Right renal cortex interstitium (tissue), 3 donors: Measurements from ENCODE around the gene KCNIP4. TPM values are rescaled to one million over a fixed set of nuclear protein-coding genes. Genes with fewer than 3 reads are reported as not detected.
A peak's percentile ranks its signal among the peaks of the same experiment; 100 is the strongest.

Experiments used
- DNase-seq, 3 donors: peaks; one replicate each; pipeline ENCODE4 v3.0.0-alpha.2; 2013; ENCODE audit warnings: low read depth in 3 of 3, low spot score in 2 of 3
- polyA plus RNA-seq, 3 donors: library from polyadenylated mRNA; unstranded; fragments of 120-200 nt; gene quantifications; one replicate each; pipeline ENCODE4 v1.2.1, GENCODE V29; 2013; ENCODE audit not compliant: insufficient read length in 3 of 3

Gene KCNIP4
- polyA plus RNA-seq, 3 donors: 14.4 to 15.3 (median 14.5) TPM

DNA sequence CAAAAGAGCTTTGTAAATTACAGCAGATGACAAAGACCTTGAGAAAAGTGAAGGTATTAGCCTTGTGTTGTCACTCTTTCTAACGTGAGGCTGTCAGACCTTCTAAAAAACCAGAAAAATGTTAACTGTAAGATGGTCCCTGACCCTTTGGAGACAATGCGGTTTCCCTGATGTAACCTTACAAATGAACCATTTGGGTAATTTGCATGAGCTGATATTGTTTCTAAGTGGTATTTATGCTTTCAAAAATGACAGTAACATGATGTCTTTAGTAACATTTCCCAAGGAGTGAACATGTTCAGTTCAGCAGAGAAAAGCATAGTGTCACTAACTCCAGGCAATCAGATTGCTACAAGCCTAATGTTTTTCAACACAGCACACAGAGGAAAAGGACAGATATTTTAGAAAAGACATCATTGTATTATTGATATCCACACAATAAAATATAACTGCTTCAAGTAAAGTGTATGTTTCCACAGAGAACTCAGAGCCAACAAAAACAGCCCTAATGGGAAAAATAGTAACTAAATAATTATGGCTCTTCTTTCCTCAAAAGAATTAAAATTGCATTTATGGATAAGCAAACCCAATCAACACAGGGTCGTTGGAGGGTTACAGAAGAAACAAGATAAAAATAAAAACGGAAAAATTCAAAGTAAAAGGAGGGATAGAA is 434.4 kb downstream of the KCNIP4 start:
- no peak for DNase-seq

- peak in 2 of 3 donors; percentile 19 to 25 for DNase-seq
Observed at GRCh38 chr4:21512353-21512752, 436.2 kb downstream of the KCNIP4 start.

DNA sequence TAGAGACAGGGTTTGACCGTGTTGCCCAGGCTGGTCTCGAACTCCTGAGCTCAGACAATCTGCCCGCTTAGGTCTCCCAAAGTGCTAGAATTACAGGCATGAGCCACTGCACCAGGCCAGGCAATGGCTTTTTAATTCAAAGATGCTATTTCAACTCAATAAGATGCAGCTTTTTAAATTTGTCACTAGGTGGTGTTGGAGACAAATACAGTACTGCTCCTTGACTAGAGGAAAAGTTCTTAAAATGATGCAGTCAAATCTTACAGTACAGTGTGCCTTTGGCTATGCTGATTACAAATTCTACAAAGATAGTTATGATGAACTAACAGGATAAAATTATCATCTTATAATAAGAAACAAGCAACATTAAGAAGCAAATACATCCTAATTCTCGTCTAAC is 441.1 kb downstream of the KCNIP4 start:
- DNase-seq: no peak

GRCh38 chr4:21490682-21491081 is 457.9 kb downstream of the KCNIP4 start:
- no peak for DNase-seq

- DNase-seq: peak in 2 of 3 donors; percentile 10 to 26
Observed at GRCh38 chr4:21476757-21477156, 471.8 kb downstream of the KCNIP4 start.

GRCh38 chr4:21474195-21474594 is 474.4 kb downstream of the KCNIP4 start:
- no peak for DNase-seq

- DNase-seq: no peak
Observed at GRCh38 chr4:21470535-21470934, 478.0 kb downstream of the KCNIP4 start.

DNA sequence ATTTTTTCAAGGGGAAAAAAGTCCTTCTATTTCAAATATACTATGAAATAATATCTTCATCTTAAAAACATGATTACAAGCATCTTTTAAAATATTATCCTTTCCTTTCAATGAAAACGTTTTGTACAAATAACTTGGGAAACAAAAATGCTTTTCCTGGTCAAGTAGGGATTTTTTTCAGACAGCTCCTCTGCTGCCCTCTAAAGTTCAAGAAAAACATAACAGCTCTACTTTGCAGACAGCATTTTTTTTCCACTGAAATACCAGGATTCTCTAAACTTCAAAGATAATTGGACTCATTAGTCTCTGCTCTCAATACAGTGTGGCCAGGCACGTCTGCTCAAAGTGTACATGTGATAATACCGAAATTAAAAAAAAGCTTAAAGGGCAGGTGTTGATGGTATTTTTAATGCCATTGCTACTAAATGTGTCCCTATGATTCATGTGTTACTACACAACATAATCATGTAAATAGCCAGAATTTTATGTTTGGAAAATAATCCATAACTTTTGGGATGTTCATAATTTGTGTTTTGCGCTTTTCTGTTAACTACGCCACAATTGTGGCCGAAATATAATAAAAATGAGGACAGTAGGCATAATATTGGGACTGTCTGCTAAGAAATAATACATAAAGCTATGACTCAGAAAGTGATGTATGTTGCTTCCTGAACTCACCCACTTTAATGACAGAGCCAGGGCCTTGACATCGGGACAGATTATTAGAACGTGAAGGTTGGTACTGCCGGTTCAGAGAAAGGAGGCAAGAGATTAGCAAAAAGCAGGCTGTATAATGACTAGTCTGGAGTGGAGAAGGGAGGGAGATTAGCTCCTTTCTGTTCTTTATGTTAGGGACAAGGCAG is 478.9 kb downstream of the KCNIP4 start:
- DNase-seq: peak in 2 of 3 donors; percentile 7 to 8

- DNase-seq: no peak
Observed at GRCh38 chr4:21467551-21467950, 481.0 kb downstream of the KCNIP4 start.

GRCh38 chr4:21457086-21457840 is 491.3 kb downstream of the KCNIP4 start:
- no peak for DNase-seq

GRCh38 chr4:21454831-21455230 is 493.7 kb downstream of the KCNIP4 start:
- DNase-seq: no peak

GRCh38 chr4:21454201-21454600 is 494.4 kb downstream of the KCNIP4 start:
- no peak for DNase-seq

GRCh38 chr4:21452931-21453330 is 495.6 kb downstream of the KCNIP4 start:
- DNase-seq: no peak

DNA sequence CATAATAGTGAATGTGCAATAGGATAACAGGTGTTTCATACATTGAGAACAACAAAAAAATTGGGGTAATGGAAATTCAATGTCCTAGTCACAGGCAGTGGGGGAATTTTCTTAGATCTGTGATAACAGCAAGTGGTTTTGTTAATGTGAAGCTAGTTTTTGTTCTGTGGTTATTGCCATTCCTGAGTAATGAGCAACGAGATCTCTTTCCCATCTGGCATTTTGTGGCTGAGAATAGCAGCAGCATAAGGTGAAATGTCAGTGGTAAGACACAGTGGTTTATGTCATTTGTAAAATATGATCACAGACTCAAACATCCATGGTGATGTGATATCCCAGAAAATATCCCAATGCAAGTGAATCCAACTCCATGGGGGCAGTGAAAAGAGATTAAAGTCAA is 497.5 kb downstream of the KCNIP4 start:
- DNase-seq: no peak

DNA sequence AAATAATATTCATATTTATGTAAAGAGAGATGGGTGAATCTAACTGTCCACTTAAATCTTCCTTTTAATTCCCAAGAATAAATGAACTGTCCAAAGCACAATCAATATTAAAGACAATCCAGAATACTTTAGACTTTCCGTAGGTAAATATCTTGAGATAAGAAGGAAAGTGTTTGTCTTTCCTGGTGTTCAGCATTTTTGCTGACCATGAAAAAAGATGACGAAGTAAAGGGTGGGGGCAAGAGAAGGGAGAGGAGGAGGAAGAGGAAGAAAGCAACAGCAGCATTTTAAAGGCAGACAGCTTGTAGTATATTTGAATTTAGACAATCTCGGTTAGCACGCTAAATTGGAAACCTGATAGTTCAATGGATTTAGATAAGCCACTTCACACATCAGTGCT is 498.2 kb downstream of the KCNIP4 start:
- no peak for DNase-seq

DNA sequence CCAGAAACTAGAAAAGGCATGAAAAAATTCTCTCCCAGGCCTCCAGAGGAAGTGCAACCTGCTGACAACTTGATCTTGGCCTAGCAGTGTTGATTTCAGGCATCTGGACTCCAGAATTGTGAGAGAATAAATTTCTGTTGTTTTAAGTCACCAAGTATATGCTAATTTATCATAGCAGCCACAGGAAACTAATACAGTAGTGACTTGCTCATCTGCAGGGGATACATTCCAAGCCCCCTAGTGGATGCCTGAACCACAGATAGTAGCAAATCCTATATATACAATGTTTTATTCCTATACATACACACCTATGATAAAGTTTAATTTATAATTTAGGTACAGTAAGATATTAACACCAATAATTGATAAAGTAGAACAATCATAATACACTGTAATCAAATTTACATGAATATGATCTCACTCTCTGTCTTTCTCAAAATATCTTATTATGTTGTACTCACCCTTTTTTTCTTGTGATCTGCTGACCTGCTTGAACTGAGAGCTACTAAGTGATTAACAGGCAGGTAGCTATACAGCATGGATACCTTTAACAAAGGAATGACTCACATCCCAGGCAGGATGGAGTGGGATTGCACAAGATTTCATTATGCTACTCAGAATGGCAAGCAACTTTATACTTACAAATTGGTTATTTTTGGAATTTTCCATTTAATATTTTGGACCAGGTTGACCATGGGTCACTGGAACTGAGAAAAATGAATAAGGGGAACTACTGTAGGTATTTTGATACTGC is 501.1 kb downstream of the KCNIP4 start:
- no peak for DNase-seq

- no peak for DNase-seq
Observed at GRCh38 chr4:21420166-21420565, 528.4 kb downstream of the KCNIP4 start.

DNA sequence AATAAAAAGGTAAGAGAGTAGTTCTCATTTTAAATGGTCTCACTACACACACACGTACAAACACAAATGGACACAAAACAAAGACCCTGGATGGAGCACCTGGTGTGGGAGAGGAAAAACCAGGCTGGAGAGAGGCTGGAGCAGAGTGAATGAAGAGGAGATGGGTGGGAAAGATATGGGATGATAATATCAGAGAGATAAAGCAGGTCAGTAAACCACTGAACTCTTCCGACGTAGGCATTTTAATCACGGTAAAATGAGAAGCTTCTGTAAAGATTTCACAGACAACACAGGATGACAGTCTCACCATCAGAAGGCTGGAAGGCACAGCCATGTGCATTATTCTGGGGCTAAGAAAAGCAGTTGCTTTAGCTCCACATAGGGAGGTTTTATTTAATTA is 532.8 kb downstream of the KCNIP4 start:
- no peak for DNase-seq

GRCh38 chr4:21413807-21414370 is 534.7 kb downstream of the KCNIP4 start:
- DNase-seq: no peak

GRCh38 chr4:21411086-21411485 is 537.5 kb downstream of the KCNIP4 start:
- DNase-seq: no peak
